ENCODE results near the gene PRPS1L1.

Gene PRPS1L1

DNA sequence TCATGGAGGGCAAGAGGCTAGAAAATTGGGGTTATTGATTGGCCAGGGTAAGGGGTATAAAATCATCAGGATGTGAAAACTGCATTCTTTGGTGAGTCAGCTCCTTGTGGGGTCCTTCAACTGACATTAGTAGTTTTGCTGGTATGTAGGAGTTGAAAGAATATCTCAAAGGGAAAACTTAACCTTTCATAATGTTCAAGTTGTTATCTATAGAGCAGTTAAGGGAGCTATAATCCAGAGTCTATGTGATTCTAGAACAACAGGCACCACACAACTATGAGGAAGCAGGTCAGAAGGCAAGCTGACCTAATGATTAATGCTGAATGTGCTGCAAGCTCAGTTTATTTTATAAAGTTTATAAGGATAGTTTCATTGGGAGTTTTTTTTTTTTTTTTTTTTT, 13.7 kb downstream of the PRPS1L1 start:
- DNase-seq: no peak

DNA sequence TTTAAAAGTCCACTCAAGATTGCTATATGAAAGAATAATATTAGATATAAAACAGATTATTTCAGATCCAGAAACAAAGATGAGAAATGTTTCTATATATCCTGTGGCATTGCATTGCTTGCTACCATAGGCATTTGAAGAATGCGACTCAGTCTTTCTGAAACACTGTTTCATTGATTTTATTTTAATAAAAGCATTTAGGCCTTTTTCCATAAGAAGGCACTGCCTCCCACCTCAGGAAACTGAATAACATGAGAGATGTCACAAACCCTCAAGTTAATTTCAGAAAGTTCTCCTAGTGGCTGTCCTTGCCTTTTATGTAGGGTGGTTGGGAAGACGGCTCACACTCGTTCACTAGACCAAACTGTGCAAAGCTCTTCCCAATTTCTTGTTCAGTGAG, 23.3 kb downstream of the PRPS1L1 start:
- no peak for DNase-seq

DNA sequence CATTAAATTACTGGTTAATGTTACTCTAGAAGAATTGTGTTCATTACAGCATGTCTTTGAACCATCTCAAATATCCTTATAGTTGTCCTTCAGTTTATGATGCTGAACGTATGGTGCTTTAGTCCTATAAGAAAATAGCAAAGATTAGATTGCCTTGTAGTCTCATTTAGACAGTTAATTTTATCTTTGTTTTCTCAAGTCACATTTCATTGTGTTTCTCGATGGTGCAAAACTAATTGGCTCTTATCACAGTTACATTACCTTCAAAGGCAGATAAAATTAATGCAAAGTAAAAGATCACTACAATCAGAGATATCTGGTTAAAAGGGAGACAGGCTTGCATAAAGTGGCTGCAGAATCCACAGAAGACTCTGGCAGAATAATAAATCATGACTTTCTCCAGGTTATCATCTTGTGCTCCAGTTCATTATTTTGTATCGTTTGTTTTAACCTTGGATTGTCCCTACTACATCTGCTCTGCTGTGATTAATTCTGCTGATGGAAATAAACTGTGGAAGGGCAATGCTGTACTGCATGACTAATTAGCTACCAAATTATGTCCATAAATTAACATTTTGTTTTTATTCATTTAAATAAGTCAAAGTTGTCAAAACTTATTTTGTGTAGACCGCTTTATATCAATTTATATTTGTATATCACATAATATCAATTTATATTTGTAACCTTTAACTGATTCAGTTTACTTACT, 24.2 kb downstream of the PRPS1L1 start:
- no peak for DNase-seq

DNA sequence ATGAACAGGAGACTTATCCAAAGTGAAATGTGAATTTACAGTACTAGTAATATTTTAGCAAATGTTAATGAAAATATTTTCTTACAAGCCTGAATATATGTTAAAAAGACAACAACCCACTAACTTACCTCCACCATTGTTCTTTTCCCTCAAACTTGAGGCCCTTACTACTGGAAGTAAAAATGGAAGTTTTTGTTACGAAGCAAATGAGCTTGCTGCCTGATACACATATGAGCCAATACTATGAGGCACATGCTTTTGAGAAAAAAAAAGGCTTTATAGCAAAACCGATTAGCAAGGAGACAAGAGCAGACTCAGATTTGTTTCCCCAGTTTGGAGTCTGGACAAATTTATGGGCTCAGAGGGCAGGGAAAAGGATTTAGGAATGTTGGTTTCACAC, 29.0 kb downstream of the PRPS1L1 start:
- DNase-seq: no peak

DNA sequence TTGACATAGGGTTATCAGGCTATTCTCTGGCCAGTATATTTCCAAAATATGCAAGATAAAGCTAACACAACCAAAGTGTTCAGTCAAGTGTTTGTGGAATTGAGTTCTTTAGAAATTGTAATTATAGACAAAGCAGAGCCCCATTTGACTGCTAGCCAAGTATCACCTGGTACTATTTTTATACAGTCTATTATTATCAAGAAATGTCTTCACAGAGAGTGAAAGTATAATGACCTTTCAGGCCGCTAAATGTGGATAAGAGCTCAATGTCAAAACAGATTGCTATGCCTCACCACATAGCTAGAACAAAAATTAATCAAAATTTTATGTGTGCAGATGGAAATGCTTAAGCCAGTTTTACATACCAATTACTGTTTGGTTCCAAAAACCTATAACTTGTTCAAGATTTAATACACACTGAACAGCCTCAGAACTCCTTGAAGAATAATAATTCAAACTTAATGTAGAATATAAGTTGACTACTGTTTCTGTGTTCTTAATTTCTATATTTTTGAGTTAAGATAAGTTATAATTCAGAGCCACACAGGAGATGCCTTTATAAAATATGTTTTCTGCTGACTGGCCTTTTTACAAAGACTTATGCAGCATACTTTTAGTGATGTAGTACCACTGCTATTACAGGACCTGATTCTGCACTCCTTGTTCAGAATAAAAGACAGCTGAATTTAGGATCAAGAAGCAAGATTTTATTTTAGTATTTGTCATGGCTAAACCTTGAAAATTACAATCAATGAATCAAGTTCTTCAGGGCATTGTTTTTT, 31.0 kb downstream of the PRPS1L1 start:
- DNase-seq: no peak

DNA sequence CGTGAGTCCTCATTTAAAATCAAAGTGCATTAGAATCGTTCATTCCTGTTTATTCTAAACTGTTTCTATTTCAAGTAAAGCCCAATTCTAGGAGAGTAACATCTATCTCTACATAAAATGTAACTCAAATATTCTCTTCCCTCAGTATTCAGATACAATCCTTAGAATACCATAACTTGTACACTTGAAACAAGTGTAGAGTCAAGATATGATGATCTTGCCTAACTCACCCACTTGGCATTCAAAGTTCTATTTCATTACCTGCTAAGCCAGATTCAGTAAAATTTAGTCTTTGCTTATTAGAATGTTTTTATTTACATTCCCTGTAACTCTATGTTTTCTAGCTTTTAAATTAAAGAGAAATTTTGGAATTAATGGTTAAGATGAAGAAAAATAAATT, 31.6 kb downstream of the PRPS1L1 start:
- no peak for DNase-seq

DNA sequence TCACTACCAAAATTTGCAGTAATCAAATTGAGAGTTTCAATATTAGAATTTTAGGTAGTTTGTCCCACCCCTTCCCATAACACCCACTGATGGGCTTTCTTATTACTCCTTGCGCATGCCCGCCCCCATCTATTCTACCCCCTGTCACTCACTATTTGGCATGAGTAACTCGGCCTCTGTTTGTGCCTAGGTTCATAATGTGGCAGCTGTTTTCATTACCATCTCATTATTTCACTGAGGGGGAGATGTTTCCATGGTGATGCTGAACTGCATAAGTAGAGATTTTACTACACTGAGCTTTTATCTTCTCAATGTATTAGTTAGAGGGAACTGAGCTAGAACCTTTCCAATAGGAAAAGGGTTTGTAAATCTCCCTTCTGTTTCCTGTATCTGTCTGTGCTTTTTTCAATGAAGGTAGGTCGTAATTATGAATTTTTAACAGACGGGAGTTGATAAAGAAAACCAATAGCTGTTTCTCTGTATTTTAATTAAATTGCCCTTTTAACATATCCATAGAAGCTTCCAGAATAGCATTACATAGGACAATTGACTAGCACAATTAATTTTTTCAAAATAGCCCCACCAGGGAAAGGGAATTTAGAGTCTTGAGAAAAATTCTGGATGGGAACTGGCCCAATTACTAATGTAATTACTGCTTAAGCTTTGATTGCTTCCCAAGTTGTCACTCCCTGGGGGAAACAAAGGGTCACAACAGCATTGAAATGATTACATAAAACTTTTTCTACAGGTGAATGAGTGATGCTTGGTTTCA, 33.4 kb downstream of the PRPS1L1 start:
- DNase-seq: no peak

DNA sequence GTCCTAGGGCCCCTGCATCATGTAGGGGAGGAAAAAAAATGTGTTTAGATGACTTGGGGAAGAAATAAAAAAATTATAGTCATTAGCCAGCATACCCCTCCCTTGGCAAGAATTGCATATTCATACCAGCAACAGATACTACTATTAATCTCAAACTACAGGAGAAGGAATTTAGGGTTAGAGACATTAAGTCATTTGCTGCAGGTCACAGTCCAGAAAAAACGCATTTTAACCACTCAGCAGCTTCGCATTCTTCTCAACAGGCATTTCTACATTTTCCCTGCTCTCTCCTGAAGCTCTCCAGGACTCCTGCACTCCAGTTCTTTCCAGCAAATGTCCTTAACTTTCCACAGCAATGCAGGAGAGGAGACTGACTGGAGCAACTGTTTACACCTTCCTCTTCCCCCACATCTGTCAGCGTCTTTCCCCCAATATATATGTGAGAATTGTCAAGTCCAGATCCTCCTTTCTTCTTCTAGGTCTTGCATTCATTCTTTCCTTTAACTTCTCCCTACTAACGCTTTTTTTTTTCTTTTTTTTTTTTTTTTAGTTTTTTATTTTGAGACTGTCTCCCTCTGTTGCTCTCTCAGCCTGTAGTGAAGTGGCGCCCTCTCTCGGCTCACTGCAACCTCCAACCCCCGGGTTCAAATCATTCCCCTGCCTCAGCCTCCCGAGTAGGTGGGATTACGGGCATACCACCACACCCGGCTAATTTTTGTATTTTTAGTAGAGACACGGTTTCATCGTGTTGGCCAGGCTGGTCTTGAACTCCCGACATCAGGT, 35.6 kb downstream of the PRPS1L1 start:
- DNase-seq: peak; percentile 8

DNA sequence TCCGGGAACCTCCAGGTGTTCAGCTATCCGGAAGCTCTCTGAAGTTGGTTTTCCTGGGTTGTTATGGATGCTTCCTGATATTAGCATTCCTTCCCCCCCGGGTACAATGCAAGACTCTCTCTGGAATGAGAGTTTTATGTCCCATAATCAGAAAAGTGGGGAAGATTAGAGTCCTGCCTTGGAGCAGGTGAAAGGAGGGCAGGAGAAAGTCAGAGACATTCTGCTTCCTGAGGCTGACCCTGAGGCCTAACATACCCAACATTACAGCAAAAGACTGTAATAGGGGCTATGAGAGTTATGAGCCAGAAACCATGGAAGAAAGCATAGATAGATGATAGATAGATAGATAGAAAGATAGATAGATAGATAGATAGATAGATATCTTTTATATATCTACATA, 36.9 kb downstream of the PRPS1L1 start:
- no peak for DNase-seq

DNA sequence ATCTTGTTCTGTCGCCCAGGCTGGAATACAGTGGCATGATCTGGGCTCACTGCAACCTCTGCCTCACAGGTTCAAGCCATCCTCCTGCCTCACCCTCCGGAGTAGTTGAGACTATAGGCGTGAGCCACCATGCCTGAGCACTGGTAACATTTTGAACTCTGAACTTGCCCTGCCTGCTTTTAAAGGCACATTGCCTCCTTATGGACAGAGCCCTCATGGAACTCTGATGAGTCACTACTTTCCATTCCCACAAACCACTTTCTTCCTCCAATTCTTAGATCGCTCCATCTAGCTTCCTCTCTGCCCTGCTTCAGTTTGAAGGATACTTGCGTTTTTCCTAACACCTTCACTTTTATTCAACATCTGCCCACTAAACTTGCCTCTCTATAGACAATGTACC, 38.1 kb downstream of the PRPS1L1 start:
- no peak for DNase-seq

DNA sequence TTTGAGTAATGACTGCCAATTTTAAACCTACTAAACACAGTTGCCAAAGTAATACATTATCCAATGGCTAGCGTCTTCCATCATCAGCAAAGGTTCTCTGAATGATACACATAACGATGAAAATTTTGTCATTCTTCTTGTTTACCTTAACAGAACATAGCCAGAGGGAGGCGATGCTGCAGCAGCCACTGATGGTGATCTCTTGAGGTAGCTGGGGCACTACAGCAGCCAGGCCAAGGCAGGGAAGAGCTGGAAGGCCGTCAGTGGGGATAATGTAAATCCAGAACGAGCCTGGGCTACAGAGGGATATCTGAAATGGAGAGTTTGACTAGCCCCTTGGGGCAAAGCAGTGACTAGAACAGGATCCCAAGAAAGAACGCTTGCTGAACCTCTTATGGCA, 38.8 kb downstream of the PRPS1L1 start:
- no peak for DNase-seq

DNA sequence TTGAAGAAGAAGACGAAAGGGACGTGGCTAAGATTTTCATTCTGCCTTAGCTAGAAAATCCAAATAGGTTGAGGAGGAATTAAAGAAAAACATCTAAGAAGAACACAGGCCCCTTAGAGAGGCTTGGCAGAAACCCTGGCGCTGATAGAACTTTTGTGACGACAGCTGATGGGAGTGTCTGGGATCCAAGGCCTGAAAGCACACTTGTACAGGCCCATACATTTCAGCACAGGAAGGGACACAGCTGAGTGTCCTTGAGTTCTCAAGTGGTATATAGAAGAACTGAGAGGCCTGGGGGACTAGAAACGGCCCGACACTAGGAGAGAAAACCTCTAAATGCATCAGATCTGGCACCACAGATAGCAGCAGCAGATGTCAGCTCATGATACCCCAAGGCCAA, 39.5 kb downstream of the PRPS1L1 start:
- no peak for DNase-seq

DNA sequence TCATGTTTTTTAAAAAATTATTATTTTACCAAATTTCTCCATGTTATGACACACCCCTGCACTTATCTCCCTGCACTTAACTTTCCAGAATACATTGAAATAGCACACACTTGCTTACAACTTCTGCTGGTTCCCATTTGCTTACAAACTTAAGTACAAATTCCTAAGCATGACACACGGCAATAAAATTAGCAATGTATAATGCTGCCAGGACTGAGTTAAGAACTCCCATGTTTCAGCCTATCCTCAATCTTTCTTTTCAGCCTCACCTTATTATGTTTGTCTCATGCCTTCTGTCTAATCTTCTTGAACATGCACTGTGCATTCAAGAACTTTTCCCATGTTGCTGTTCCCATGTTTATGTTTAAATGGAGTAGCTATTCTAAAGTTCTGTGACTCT, 40.8 kb downstream of the PRPS1L1 start:
- no peak for DNase-seq

DNA sequence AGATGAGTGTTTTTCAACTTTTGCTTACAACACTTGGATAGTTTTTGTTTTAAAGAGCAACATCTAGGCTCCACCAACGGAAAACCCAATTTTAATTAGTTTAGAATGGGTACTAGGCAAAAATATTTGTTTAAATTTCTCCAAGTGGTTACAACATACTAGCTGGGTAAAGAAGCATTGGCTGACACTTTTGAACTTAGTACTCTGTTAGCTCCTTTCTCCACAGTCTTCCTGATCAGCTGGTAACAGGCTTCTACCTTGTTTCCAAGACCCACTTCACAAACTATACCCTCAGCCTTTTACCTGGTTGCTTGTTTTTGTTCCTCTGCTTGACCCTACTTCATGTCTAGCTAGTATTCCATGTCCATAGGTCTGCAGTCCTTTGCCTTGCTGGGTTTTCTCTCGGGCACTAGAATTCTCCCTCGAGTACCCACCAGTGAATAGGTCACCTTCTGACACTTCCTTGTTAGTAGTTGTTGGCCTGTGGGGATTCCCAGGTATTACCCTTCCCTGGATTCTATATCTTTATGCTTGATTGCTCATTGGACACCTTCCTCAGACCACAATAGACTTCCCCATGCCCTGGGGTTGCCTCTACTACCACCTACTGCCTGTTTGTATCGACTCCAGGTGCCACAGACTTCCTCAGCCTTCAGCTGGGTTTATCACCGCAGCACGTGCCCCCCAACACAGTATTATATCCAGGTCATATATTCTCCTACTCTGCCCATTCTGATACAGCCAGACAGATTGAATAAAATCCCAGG, 42.0 kb downstream of the PRPS1L1 start:
- no peak for DNase-seq

DNA sequence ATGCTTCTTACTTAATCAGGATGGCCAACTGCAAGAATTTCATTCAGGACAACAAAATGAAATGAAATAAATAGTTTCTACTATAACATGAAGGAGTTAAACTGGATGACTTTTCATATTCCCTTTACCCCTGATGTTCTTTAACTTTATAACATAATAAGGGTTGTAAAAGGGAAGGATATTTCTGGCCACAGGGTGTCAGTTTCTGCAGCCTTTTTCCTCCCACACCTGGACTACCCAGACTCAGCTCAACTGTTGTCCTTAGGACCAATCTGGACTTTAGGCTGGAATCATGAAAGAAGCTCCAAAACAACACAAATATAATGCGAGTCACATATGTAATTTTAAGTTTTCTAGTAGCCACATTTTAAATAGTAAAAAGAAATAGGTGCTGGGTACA, 43.4 kb downstream of the PRPS1L1 start:
- DNase-seq: no peak

DNA sequence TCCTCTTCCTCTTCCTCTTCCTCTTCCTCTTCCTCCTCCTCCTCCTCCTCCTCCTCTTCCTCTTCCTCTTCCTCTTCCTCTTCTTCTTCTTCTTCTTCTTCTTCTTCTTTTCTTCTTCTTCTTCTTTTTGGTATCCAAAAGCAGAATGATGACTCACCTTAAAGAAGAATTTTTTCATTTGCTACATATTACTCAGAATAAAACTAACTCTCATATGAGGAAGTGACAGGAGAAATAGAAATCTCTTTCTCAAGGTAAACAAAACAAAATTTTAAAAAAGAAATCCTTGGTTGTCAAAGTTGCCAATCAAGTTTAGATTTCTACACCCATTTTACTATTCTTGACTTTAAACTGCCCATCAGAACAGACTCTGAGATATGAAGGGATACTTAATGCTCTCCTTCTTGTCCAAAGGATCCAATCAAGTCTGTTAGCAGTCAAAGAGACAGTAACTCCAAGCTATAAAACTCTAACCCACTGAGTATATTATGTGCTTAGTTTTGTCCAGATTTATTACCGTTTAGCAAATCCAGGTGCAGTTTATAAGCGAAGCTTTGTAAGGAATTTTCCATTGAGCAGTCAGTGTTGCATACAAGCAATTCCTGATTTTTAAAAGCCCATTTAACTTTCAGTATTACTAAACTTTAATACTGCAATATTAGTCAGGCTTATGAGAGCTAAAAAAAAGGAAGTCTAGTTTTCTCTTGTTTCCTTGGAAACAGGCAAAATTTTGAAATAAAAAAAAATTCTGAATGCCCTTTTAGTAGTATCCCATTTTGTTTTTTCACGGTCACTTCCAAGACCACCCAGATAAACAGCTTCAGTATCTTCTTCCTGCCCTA, 44.2 kb downstream of the PRPS1L1 start:
- DNase-seq: no peak

DNA sequence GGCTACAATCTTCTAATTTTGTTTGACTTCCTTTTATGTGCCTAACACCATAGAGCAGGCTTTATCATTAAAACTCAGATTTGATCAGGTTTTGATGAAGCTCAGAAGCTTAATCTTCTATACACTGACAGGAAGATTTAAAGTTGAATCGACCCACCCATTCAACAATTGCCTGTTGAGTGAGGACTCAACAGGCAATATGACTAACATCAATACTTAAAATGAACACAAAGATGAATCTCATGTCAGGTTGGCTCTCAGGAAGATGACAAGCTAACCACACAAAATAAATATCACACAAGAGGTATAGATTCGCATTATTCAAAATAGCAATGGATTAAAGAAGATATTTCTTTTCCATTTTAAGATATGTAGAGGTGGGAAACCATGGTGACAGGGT, 50.7 kb downstream of the PRPS1L1 start:
- DNase-seq: no peak
